GM10847 (cell line): Measurements from ENCODE around the gene GRAMD1B.

ENCODE experiments used
- POLR2A ChIP-seq: IDR thresholded peaks from 2 replicates; pipeline ENCODE4 v1.6.1; 2011; ENCODE audit not compliant: insufficient read length; ENCODE audit errors: extremely low read depth

GRAMD1B gene

DNA sequence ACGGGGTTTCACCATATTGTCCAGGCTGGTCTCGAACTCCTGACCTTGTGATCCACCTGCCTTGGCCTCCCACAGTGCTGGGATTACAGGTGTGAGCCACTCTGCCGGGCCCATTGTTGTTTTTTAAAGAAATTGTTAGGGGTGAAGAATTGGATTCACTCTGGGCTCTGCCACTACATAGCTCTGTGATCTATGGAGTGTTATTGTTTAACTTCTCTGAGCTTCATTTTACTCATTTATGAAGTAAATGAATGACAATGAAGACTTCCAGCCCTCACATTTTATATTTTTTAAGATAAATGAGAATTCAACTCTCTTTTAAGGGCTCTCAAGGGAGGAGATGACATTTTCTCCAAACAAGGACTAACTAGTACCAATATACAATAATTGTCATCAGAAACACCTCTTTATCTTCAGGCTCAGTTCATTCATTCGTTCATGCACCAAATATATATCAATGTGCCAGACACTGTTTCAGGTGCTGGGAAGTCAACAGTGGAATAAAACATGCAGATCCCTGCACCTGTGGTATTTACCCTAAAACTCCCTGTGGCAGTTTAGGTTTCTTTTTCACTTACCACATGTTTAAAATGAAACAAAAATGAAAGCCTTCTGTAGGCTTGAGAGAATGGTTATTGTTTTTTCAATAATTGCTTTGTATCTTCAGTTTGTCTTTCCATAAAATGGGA, 23.5 kb upstream of the GRAMD1B start:
- TF ChIP-seq POLR2A = no peak

DNA sequence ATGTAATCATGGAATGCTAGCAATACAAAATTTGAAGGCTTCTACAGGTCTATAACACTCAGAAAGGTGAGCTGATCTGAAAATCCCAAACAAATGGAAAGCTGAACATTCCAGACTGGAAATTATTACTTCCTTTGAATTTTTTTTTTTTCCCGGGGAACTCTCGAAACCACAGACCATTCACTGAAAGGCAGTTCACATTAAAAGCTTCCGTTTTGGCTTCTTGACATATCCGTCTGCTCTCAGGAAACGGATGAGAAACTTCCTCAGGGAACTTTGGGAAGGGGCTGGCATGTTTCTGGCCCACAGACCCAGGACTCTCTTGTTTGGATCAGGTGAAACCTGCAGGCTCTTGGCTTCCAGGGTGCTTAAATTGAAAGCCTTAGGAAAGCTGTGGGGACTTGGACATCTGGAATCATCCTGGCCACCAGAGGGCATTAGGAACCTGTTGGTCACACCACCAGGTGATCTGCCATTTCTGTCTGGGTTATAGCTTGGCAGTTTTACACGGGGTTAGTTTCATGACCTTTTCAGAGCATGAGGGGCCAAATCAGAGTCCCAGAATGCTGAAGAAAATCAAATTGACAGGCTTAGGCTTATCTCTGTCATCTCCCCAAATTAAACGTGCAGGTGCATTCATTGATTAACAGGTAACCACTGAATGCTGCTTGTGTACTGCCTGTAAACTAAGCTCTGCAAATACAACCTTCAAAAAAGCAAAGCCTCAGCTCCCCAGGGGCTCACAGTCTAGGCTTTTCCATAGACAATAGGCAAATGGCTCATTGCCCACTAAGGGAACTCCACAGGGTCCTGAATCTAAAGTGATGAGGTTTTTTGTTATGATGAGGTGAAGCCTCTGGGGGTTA, 22.7 kb upstream of the GRAMD1B start:
- no peak for TF ChIP-seq POLR2A

DNA sequence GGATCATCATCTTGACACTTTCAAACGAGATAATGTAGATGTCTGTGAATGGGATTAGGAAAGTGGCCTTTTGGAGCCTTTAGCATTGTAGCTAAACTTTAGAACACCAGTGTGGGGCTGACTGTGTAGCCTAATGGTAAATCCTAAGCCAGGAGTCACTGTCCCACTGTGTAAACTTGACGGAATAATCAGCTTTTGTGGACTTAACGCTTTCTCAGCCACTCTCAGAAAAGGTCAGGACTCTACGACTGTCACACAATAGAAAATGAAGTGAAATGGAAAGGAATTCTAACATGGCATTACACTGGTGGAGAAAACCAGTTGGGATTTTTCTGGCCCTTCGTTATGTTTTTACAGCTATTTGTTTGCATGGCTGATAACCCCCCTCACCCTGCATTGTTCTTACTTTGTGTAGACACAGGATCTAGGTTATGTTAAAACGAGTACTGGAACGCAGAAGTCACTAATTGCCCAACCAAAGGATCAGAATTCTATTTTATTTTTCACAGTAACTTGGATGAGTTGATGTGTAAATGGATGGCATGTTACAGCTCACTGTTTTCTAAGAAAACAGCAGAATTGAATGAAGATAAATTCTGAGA, 22.0 kb upstream of the GRAMD1B start:
- TF ChIP-seq POLR2A = no peak

DNA sequence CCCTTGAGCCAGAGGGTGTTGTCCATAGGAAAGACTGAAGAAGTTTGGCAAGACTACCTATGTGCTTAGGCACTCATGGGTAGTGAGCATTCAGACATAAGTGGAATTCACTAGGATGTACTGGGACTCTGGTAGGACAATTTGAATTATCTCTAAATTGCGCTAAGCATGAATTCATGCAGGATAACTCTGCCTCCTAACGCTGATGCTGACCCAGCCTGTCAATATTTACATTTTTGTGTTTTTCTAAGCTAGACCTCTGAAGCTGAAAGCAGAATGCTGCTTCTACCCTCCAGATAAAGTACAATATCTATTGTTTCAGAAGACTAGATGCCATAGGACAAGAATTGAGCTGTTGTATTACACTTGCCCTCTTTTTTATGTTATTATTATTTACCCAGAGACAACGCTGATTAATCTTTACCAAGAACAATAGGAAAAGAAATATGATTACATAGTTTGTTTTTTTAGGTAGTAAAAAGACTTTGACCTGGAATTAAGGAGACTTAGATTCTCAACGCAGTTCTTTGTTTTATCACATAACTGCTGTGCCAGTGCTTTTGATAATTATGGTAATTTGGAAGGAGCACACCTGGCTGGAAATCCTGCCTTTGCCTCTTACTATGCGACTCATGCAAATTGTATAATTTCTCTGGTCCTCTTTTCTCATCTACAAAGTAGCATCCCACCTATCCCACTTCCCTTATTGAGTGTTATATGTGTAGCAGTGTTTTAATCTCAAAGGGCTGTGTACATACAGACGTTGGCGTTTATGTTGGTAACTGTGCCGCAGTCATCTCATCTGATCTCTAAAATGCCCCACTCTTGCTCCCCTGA, 21.2 kb upstream of the GRAMD1B start:
- no peak for TF ChIP-seq POLR2A

DNA sequence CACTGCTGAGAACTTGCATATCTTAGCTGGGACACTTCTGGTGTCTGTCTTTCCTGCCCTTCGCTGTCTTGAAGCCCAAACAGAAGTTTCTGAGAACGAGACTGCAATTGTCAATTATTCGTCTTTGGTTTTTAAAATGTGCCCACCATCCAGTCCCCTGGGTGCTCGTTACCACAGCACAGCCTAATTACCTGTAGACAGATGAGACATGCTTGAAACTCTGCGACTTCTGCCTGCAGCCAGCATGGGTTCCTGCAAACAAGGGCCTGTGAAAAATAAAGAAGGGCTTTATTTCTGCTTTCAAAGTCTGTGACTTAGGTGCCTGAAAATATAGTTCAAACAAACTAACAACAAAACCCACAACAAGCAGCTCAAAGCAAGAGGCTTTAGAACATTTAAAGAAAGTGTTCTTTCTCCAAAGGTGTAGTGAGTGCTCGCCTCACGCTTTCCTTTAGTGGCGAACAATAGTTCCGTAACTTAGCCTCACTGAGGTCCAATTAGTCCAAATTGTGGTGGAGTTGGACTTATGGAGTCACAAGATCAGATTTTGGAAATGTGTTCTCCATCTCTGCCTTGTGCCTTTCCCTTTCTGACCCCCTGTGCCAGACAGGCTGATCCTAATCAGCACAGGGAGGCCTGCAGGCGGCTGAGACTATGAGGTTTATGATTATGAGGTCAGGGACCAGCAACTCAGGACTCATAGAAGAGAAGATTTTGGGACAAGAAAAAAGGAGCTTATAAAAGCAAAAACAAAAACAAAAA, 20.4 kb upstream of the GRAMD1B start:
- no peak for TF ChIP-seq POLR2A

DNA sequence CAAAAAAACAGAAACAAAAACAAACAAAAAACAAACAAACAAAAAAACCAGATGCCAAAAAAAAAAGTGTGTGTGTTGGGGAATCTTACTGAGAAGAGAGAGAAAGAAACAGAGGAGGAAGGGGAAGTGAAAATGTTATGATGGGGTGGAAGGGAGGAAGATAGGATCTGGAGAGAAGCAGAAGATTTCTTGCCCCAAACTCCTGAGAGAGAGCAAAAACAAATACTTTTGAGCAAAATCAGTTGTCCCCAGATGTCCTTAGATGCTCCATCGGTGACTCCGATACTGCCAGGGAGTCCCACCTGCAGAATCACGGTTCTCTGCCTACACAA, 19.9 kb upstream of the GRAMD1B start:
- TF ChIP-seq POLR2A = no peak

DNA sequence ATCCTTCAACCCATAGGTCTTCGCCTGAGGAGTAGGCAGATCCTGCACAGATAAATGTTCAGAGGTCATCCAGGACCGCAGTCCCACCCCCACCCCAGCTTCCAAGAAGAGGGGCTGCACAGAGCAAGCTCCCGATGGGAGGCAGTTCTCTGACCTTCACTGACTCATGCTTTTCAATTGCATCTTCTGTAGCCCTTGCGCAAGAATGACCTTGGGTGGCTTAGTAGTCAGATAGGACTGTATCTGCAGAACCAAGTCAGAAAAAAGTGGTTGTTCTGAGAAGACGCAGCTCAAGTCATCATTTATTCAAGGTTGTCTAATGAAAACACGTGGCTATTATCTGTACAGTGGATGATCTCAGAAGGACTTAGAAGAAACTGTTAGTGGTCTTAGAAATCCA, 16.4 kb upstream of the GRAMD1B start:
- no peak for TF ChIP-seq POLR2A

DNA sequence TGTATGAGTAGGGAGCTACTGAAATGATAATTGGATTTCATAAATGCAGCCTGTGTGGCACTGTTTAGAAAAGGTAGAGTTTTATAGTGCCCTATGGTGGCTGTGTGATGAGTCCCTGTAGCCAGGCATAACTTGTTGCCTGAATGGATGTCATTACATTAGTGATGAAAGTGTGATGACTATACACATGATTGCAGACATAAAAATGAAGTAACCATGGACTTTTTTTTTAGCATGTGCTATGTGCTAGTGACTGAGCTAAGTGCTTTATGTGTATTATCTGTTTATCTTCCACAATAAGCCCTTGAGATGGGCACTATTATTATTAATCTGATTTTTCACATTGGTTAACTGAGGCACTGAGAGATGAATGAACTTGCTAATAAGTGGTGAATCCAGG, 13.5 kb upstream of the GRAMD1B start:
- no peak for TF ChIP-seq POLR2A

DNA sequence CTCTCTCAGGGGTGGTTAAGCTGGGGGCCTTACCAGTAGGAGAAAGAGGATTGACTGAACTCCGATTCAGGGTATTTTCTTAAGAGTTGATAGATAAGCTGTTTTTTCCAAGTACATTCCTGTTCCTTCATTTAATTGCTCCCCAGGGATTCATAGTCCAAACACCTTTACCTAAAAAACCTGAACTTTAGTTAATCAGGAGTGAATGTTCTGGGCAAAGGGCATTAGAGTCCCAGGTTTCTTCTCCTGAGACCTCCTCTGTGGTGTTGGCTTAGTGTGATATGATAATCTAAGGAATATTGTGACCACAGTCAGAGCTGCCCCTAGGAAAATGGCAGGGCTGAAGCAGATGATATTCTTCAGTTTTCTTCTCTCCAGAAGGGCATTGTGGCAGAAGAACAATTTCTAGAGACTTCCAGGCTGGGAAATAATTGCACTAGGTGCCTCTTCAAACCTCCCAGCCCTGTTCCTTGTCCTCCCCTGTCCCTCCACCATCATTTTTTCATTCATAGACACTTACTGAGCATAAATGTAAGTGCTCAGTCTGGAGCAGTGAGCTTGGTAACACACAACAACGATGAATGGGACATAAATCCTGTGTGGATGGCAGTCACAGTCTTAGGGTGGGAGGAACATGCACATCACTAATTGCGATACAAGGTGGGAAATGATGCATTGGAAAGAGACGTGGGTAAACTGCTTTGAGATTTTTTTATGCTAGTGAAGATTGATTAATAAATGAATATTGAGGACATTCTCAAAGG, 11.5 kb upstream of the GRAMD1B start:
- TF ChIP-seq POLR2A = no peak

DNA sequence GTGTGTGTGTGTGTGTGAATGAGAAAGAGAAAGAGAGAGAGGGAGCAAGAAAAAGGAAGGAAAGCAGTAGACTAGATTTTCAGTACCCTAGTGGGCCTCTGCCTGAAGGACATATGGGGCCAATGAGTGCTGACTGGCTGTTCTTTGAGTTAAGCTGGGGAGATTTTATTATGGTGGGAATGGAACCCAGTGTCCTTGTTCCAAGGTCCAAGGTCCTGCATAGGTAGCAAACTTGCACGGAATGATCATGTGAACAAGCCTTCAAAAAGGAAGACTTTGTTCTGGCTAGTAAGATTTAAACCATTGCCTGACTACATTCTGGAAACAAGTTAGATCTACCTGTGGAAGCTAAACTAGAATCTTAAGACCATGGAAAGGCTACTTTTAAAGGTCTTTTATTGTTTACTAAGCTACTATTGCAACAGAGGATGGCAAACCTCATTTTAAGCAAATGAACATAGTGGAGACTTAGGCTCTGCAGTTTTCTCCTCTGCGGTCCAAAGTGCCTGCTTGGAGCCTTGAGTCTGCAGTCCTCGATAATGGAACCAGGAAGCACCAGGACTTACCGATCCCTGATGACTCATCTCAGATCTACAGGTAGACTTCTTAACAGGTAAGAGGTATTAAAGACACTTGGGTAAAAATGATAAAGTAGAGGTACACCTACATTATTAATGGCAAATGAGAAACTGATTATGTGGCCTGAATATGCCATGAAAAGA, 10.2 kb upstream of the GRAMD1B start:
- no peak for TF ChIP-seq POLR2A

DNA sequence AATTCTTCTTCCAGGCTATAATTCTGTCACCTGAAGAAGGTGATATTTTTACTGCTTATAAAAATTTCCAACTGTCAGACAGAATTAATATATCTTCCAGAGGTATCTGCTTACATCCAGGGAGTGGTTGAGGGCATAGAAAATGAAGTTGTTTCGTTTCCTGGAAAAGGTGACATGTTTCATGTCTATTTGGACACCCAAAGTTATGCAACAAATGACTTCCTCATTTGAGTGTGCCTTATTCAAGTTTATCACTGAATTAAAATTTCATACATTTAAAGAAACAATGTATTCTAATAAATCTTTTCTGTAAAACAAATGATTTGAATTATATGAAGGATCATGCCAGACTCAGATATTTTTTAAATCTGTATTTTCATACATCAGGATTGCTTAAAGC, 8.5 kb upstream of the GRAMD1B start:
- TF ChIP-seq POLR2A = no peak

DNA sequence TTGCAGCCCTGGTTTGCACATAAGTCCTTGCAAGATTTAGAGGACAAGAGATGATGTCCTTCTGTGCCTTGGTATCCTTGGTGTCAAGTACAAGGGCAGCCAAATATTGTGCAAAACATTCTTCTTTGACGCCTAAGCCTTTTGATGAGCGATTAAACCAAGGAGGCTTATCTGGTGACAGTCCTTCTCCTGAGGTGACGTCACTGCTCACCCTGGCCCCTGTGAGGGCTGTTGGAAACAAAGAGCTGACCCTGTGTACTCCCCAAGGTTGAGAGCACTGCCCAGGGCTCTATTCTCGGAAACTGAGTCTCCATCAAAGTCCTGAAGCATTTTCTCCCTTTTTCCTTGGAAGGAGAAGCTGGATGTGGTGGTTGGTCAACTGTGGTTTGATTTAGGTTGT, 4.7 kb upstream of the GRAMD1B start:
- no peak for TF ChIP-seq POLR2A

DNA sequence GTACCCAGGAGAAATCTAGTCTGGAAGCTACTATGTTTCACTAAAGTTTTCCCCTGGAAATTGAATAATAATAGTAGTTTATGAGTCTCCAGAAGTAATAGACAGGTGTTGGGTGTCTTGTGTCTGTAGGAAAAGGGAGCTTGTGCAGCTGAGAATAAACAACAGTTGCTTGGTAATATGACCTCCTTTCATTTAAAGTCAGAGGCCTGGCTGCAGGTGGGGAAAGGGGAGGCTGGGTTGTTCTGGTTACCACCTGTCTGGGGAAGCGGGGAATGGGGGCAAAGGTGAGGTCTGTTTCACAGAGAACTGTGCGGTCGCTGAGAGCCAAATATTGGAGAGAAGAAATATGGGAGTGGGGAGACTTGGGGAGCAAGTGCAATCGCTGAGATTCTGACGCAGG, 3.3 kb upstream of the GRAMD1B start:
- TF ChIP-seq POLR2A = no peak
